ENCODE measurements around the gene PPP1R9B. TPM values are rescaled to one million over a fixed set of nuclear protein-coding genes. Genes with fewer than 3 reads are reported as not detected.

Gene PPP1R9B
- total RNA-seq, 4 donors from 2014 or later = 16.6 to 38.0 (median 25.6) TPM

- no peak for ATAC-seq (ENCODE audit: low FRiP score)
- no peak for TF ChIP-seq CTCF (IDR thresholded peaks at IDR 0.05)
- no peak for DNase-seq (ENCODE audit: low spot score)
These were observed 48.1 kb downstream of the PPP1R9B start for GRCh38 chr17:50102164-50102991.

- TF ChIP-seq CTCF (IDR thresholded peaks at IDR 0.05) = no peak
- ATAC-seq (ENCODE audit: low FRiP score) (peak; percentile 49), DNase-seq (ENCODE audit: low spot score) (no peak)
These were observed 48.9 kb downstream of the PPP1R9B start for GRCh38 chr17:50101346-50102163.

- DNase-seq (ENCODE audit: low spot score) = no peak
- ATAC-seq (ENCODE audit: low FRiP score) = peak; percentile 41
- no peak for TF ChIP-seq CTCF (IDR thresholded peaks at IDR 0.05)
These were observed 49.5 kb downstream of the PPP1R9B start for GRCh38 chr17:50100921-50101345.

- TF ChIP-seq CTCF (IDR thresholded peaks at IDR 0.05) = no peak
- DNase-seq (ENCODE audit: low spot score) (no peak), ATAC-seq (ENCODE audit: low FRiP score) (no peak)
These were observed 50.0 kb downstream of the PPP1R9B start for GRCh38 chr17:50100480-50100883.

- DNase-seq (ENCODE audit: low spot score) = no peak
- TF ChIP-seq CTCF (IDR thresholded peaks at IDR 0.05) = no peak
- ATAC-seq (ENCODE audit: low FRiP score) = no peak
These were observed 51.5 kb downstream of the PPP1R9B start for GRCh38 chr17:50099003-50099402.

- ATAC-seq (ENCODE audit: low FRiP score) (no peak), DNase-seq (ENCODE audit: low spot score) (no peak)
- TF ChIP-seq CTCF (IDR thresholded peaks at IDR 0.05) = no peak
These were observed 51.9 kb downstream of the PPP1R9B start for GRCh38 chr17:50098583-50098982.
